ELR (cell line): ENCODE results near the gene FHOD1.
A peak's percentile ranks its signal among the peaks of the same experiment; 100 is the strongest.

ENCODE experiments used
- DNase-seq: peaks from one replicate; pipeline ENCODE4 v3.0.0-alpha.2; 2015; ENCODE audit warnings: low read depth

The FHOD1 gene

GRCh38 chr16:67249178-67250044, 2.1 kb upstream of the FHOD1 start:
- peak; percentile 31 for DNase-seq

DNA sequence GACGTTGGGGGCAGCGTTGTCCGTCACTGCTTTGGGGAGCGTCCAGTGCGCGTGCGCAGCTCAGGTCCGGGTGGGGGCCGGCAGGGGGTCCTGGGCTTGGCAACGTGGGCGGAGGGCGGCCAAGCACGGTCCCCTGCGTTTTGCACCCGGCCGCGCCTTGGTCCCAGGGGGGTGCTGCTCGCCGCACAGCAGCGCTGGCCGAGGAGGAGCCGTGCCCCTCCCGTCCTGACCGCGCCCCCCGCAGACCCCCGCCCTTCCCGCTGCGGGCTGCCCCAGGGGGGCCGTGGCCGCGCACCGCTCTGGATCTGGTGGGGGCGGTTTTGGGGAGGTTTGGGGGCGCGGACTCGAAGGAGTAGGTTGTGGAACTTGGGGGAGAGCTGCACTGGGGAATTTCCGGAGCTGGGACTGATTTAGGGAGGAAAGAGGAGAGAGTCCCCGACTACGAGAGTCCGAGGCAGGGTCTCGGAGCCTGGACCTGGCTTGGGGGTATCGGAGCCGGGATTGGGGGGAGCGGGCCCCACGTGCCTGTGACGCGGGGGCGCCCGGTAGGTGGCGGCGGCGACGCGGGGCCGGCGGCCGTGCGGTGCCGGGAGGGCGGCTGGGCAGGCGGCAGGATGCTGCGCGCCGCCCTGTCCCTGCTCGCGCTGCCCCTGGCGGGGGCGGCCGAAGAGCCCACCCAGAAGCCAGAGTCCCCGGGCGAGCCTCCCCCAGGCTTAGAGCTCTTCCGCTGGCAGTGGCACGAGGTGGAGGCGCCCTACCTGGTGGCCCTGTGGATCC, 1.3 kb upstream of the FHOD1 start, which contains the start of gene SLC9A5:
SLC9A5 (plus strand) TSS at position 579 of the 777 bp plus-strand sequence; CDS start at position 615, 36 bp downstream.
- peak; percentile 57 for DNase-seq

- peak; percentile 49 for DNase-seq
These were observed 756 bp upstream of the FHOD1 start for GRCh38 chr16:67248073-67248400.

DNA sequence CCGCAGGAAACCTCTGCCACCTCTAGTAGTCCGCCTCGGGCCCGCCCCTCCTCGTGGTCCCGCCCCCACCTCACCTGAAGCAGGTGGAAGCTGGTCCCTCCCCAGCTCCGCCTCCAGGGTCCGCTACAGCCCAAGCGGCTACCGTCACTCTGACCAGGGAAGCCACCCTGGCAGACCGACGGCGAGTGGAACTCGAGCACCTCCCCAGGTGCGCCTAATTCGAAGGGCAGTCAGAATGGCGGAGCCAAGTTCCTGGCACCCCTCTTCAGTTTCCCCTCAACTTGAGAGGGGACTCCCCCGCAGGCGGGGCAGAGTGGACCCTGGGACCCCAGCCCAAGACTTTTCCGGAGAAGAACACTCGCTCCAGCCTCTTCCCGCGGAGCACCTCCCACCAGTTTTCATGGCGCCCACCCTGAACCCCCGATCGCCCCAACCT, 507 bp downstream of the FHOD1 start:
- DNase-seq: peak; percentile 43

- DNase-seq: peak; percentile 85
These were observed 1.1 kb downstream of the FHOD1 start for GRCh38 chr16:67246081-67246755.

- no peak for DNase-seq
These were observed 1.6 kb downstream of the FHOD1 start for GRCh38 chr16:67245674-67246080.

DNA sequence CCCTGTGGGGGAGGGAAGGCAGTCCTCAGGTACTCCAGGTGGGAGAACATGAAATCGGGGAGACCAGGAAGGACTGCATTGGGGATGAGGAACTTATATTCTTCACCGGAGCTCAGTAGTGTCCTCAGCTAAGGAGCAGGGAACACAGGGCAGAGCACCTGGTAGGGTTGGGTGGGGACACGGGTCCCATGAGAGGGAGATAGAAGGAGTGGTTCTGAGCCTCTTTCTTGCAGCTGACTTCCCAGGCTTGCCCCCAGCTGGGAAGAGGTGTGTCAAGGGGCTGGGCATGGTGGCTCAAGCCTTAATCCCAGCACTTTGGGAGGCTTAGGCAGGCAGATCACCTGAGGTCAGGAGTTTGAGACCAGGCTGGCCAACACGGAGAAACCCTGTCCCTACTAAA, 2.1 kb downstream of the FHOD1 start:
- no peak for DNase-seq

DNA sequence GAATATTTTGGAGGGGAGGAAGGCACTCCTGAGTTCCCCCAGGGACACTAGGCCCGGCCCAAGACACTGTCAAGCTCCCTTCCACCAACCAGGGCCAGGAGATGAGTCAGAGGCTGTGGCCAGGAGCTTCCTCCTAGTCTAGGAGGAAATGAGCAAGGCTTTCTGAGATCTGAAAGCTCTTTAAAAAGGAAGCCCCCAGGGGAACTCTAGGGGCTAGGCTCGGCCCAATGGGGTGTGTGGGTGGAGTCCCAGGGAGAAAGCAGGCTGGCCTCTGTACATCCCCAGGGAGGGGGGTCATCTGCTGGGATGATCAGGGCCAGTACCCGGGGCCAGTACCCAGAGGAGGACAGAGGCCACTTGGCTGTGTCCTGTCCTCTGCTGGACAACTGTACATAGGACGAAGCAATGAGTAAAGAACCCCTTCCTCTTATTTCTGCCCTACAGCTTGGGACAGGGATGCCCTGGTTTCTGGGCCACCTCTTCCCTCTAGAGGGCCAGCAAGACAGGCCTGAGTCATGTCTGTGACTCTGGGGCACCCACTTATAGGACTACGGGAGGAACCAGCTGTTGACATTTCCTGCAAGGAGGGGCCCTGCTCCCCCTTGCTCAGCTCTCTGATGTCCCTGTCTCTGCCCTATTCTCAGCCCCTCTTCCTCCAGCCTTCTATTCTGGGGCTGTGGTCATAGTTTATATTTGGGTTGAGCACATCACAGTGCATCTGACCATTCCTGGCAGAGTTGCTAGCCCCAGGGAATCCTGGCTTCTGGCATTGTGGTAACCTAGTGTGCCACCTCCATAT, 2.7 kb downstream of the FHOD1 start:
- DNase-seq: peak; percentile 100

GRCh38 chr16:67243481-67243880, 3.8 kb downstream of the FHOD1 start:
- no peak for DNase-seq

DNA sequence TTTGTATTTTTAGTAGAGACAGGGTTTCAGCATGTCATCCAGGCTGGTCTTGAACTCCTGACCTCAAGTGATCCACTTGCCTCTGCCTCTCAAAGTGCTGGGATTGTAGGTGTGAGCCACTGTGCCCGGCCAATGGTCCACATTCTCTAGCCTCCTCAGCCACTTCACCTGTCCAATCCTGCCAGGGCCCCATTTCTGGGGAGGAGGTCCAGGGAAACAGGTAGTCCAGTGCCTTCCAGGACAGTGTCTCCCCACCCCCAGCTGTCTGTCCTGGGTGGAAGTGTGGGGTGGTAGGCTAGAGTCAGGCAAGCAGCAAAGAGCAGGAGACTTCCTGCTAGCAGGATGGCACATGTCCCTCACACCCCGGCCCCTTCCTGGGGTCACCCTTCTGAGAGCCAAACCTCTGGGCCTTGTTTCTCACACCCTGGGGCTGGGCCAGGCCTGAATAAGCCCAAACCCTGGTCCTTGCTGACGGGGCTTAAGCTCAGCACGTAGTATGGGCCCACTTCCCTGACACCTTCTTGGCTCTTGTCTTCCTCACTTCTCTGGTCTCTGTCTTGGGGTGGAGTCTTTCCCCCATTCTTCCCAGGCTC, 5.0 kb downstream of the FHOD1 start:
- no peak for DNase-seq

DNA sequence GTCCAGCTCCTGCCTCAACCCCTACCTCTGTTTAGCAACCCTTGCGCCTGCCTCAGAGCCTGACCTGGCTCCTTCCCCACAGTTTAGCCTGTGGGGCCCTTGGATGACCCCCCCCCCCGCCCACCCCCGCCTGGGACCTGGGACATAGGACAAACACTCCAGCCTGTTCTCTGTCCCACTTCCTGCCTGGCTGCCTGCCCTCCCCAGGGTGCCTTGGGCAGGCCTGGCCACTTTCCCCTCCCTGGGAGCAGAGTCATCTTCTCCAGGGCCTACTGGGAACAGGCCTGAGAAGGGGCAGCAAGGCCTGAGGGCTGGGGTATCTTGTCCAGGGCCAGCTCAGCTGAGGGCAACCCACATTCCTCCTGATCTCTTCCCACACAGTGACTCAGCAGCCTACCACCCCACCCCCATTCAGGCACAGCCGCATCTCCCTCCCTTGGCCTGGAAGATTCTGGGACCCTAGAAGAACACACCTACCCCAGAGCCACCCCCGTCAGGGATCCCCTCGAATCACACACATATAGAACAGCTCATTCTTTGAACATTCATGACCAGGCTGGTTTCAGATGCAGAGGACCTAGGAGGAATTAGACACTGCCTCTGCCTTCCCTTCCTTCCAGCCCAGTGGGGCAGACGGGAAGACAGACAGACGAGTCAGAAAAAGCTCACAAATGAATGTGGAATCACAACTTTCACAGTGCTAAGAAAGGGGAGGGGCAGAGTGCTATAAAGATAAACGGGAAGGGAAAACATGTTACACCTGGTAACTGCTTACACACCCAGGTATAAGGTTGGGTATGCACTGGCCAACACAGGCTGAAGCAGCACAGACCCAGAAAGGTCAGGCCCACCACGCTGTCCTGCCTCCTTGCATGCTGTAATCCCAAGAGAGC, 6.0 kb downstream of the FHOD1 start:
- DNase-seq: peak; percentile 93

DNA sequence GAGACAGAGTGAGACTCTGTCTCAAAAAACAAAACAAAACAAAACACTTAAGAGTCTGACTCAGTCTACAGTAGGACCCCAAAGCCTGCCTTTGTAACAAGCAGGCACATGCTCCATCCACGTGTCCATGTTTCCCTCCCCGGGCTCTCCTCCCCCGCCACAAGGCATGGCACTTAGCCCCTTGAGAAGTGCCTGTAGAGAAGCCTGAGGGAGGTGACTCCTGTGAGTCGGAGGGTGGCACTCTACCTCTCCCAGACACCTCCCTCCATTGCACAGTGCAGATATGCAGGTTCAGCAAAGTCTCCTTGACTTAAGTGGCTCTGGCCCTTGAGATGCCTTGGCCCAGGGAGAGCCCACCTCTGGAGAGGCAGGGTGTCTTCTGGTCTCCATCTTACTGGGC, 6.8 kb downstream of the FHOD1 start:
- DNase-seq: peak; percentile 45

DNA sequence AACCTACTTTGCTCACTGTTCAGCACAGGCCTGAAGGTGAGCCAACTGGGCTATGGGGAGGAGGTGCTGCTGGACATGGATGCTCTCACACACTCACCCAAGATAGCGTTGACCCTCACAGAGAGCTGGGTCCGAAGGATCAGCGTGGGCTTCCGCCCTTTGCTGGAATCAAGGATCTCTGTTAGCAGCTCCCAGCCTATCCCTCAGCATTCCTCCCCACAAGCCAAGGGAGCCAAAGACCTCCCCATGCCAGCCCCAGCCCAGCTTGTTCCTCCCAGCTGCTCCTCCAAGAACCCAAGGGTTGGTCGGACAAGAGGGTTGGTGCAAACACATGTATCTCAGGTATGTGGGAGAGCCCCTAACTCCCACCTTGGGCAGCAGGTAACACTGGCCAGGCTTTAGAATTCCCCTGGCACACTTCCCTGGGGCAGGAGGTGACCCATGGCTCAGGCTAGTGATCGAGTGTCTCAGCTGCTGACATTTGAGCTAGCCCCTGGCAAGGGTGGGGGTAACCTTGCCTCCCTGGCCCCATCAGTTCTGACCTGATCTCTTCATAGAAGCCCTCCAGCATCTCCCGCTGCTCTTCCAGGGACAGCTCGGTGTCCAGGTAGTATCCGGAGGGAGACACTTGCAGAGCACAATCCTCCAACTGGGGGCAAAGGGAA, 8.3 kb downstream of the FHOD1 start:
- DNase-seq: no peak

- DNase-seq: no peak
These were observed 9.1 kb downstream of the FHOD1 start for GRCh38 chr16:67238278-67238575.

DNA sequence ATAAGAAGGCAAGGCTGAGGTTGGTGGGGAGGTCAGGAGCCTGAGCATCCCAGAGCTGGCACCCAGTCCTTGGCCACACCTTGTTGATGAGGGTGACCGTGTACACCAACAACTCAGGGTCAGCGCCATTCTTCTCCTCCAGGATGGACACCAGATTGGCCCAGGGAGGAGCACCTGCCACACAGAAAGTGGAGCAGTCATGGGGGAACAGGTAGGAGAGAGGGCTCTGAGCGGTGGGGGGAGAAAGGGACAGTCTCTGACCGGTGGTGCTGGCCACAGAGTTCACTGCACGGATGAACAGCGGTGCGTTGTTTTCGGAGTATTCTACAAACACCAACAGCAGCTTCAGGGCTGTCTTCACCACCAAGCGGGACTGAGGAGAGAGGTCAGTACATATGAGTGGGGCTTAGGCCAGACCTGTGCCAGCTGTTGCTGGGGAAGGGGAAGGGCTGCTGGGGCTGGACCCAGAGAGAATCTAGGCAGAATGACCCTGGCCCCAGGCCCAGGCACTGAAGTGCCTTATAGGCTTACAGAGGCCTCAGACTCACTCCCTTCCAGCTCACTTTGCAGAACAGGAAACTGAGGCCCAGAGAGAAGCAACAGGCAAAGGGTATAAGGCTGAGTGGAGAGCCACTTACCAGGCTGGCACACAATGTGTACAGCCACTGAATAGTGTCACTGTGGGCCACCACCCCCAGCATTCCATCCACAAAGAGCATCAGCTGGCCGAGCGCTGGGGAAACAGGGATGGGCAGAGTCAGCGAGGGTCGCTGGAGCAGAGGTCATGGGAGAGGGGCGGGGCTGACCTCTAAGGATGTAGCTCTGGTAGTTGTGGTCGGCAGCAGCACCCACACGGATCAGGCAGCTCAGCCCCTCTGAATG, 9.6 kb downstream of the FHOD1 start:
- DNase-seq: no peak

DNA sequence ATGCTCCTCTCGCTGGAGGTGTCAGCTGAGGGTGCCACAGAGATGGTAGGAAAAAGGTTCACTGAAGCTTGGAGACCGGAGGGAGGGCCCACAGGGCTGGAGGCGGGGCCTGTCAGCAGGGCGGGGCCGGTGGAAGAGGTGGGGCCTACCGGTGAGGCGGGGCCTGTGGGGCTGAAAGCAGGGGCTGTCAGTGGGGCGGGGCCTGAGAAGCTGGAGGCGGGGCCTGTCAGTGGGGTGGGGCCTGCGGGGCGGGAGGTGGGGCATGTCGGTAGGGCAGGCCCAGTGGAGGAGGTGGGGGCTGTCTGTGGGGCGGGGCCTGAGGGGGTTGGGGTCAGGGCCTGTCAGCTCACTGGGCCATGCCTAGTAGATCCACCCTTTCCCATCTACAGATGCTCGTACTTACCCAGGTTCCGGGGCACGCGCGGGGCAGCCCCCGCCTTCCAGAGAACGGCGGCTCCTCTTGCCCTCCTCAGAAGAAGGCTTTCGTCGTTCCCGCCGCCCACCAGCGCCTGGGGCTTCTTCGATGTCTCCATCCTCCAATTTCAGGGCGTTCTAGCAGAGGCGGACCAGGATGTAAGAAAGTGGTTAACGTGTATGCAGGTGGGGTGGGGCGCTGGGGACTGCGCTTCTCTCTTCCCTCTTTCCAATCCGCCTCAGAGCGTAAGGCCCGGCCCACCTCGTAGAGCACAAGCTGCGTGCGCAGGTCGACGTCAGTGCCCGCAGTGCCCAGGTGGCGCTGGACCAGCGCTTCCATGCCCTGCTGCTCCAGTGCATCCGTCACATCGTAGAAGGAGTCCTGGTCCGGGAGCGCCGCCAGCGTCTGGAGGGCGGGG, 10.5 kb downstream of the FHOD1 start:
- DNase-seq: peak; percentile 81

- DNase-seq: no peak
These were observed 11.3 kb downstream of the FHOD1 start for GRCh38 chr16:67235816-67236562.
